A673 (cell line): ENCODE measurements around the gene LIN54. TPM values are rescaled to one million over a fixed set of nuclear protein-coding genes. Genes with fewer than 3 reads are reported as not detected.
"Not testable (repeated sequence)": the region's sequence is repeated elsewhere in the genome, so short reads cannot be mapped to it uniquely, and the experiment has no call there.

Experiments used
- BruUV-seq: library from RNA; stranded (reverse); fragments of 400-500 nt; replicated peaks from 2 replicates; lab custom pipeline; 2021; lab: Mats Ljungman, UMichigan
- CTCF ChIA-PET: fragments of 300-600 bp; sonication (Branson Sonifier 250); formaldehyde crosslinking; loops from one replicate; lab custom pipeline; 2022; ENCODE audit warnings: antibody characterized with exemption; lab: Charles Lee
- POLR2A ChIA-PET: fragments of 300-600 bp; sonication (Branson Sonifier 250); formaldehyde crosslinking; loops from one replicate; lab custom pipeline; 2022; ENCODE audit warnings: antibody characterized with exemption; ENCODE audit not compliant: low non-redundant PET; lab: Charles Lee
- DNase-seq: peaks from one replicate; pipeline ENCODE4 v3.0.0-alpha.2; 2015; ENCODE audit warnings: low spot score
- H3K27ac ChIP-seq: fragments of 200-600 bp; sonication (generic); 2 replicates; pipeline ENCODE4 v1.5.1; 2016; ENCODE audit warnings: mixed run types, low read depth, mild to moderate bottlenecking, mixed read lengths, antibody characterized with exemption, low read length; ENCODE audit not compliant: poor library complexity, severe bottlenecking
- H3K27me3 ChIP-seq: fragments of 200-600 bp; sonication (generic); replicated peaks from 2 replicates; pipeline ENCODE4 v1.6.1; 2017; ENCODE audit warnings: mixed run types, low read depth, mild to moderate bottlenecking, mixed read lengths, antibody characterized with exemption, low read length; ENCODE audit not compliant: insufficient read depth, poor library complexity
- H3K36me3 ChIP-seq: fragments of 200-600 bp; sonication (generic); 2 replicates; pipeline ENCODE4 v1.6.1; 2016; ENCODE audit warnings: mixed run types, mild to moderate bottlenecking, mixed read lengths, antibody characterized with exemption, low read length; ENCODE audit not compliant: insufficient read depth, poor library complexity, severe bottlenecking
- H3K4me1 ChIP-seq: fragments of 200-600 bp; sonication (generic); 2 replicates; pipeline ENCODE4 v1.6.1; 2017; ENCODE audit warnings: mixed run types, mild to moderate bottlenecking, mixed read lengths, antibody characterized with exemption, low read length; ENCODE audit not compliant: insufficient read depth, poor library complexity, severe bottlenecking
- H3K4me3 ChIP-seq: fragments of 200-600 bp; sonication (generic); 2 replicates; pipeline ENCODE4 v1.5.1; 2016; ENCODE audit warnings: low read depth, mixed run types, mild to moderate bottlenecking, mixed read lengths, low read length; ENCODE audit not compliant: poor library complexity, severe bottlenecking
- H3K9me3 ChIP-seq: fragments of 200-600 bp; sonication (generic); 2 replicates; pipeline ENCODE4 v1.6.1; 2016; ENCODE audit warnings: mixed run types, low read depth, mild to moderate bottlenecking, mixed read lengths, antibody characterized with exemption, low read length; ENCODE audit not compliant: poor library complexity, severe bottlenecking
- CTCF ChIP-seq: fragments of 300-800, 200-600 bp; sonication (generic); conservative IDR thresholded peaks from 2 replicates; pipeline ENCODE4 v1.5.1; 2017; ENCODE audit warnings: low read depth, mild to moderate bottlenecking, antibody characterized with exemption, low read length, moderate library complexity, mixed read lengths
- EZH2 ChIP-seq: fragments of 200-600 bp; sonication (generic); IDR thresholded peaks from 2 replicates; pipeline ENCODE4 v1.6.1; 2017; ENCODE audit warnings: borderline replicate concordance, low read depth, mild to moderate bottlenecking, mixed read lengths, antibody characterized with exemption, low read length; ENCODE audit not compliant: poor library complexity, severe bottlenecking
- intact Hi-C: fragments of 100-400 bp; cut with micrococcal nuclease; formaldehyde crosslinking; loops from one replicate; pipeline ENCODE4 v1.10.0; 2022; ENCODE audit not compliant: unreplicated experiment
- total RNA-seq: library from RNA; stranded (reverse); gene quantifications from 2 replicates; pipeline ENCODE4 v1.2.3, GENCODE V29; 2021

The LIN54 gene
- total RNA-seq, 1 experiment from 2014 or later: 16.0 TPM

DNA sequence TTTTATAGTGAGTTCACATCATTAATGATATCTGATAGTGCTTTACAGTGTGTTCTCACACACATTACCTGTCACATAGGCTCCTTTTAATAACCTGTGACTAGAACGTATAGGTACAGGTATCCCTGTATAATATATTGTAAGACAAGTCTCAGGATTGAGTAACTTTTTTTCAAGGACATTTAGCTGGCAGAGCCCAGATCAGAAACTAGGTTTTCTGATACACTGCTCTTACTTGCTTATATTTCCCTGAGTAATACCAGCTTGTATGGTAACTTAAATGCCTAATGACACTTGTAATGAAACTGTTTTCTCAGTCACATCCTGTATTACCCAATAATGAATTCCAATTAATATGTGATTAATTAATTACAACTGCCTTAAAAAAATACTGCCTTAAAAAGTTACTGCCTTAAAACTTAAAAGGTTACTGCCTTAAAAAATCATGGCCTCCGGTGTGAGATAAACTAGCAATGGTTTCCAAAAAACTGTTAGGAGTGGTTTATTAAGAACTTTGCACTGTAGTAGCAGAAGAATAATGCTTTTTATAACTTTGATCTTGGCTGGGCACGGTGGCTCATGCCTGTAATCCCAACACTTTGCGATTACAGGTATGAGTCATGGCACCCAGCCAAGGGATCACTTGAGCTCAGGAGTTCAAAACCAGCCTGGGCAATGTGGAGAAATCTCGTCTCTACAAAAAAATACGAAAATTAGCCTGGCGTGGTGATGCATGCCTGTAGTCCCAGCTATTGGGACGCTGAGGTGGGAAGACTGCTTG lies 36.3 kb upstream of the LIN54 start:
- DNase-seq: no peak
- H3K4me3 ChIP-seq: no peak overlapping the region
- no peaks in the 10 kb centered on the region for H3K9me3 ChIP-seq
- H3K27ac ChIP-seq: no peak overlapping the region
- ChIA-PET POLR2A (no interaction called here), CTCF (no interaction called here)
- intact Hi-C loops: no loop called here
- H3K4me1 ChIP-seq: no peaks in the 10 kb centered on the region
- no TSS peak for BruUV-seq
- H3K36me3 ChIP-seq: no peaks in the 10 kb centered on the region
- TF ChIP-seq CTCF (no peak), EZH2 (no peak)
- H3K27me3 ChIP-seq: no peaks in the 10 kb centered on the region

DNA sequence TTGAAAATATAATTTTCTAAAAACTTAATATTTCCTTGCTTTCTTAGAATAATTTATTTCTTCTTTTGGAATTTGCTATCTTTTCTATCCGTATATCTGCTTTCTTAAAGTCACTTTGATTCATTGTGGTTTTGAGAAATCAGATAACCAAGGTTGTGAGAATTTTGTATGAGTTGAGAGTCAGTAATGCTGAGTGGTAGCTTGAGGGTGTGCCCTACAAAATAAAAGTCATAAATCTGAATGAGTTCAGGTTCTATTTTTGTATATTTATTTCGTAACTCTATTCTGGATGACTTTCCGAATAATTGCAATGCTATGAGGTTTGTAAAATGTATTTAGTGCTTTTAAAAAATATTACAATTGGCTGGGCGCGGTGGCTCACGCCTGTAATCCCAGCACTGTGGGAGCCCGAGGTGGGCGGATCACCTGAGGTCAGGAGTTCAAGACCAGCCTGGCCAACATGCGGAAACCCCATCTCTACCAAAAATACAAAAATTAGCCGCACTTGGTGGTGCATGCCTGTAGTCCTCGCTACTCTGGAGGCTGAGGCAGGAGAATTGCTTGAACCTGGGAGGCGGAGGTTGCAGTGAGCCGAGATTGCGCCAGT lies 33.3 kb upstream of the LIN54 start:
- Histone ChIP-seq H3K9me3 (no peaks in the 10 kb centered on the region), H3K27ac (no peak overlapping the region), H3K4me3 (no peak overlapping the region), H3K36me3 (no peaks in the 10 kb centered on the region), H3K4me1 (no peaks in the 10 kb centered on the region), H3K27me3 (no peaks in the 10 kb centered on the region)
- no peak for TF ChIP-seq CTCF
- TF ChIP-seq EZH2: no peak
- POLR2A ChIA-PET: no interaction called here
- BruUV-seq: no TSS peak
- CTCF ChIA-PET: no interaction called here
- intact Hi-C loops: no loop called here
- no peak for DNase-seq

DNA sequence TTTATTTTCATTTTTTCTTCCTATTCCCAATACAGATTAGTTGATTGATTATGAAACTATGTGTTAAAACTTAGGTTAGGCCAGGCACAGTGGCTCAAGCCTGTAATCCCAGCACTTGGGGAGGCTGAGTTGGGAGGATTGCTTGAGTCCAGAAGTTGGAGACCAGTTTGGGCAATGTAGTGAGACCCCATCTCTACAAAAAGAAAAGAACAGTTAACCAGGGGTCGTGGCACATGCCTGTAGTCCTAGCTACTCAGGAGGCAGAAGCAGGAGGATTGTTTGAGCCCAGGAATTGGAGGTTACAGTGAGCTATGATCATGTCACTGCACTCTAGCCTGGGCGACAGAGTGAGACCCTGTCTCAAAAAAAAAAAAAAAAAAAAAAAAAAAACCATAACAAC lies 32.5 kb upstream of the LIN54 start:
- H3K4me1 ChIP-seq, POLR2A ChIA-PET, intact Hi-C loops, H3K27ac ChIP-seq, H3K9me3 ChIP-seq, H3K36me3 ChIP-seq, H3K27me3 ChIP-seq, CTCF ChIA-PET, BruUV-seq, H3K4me3 ChIP-seq, DNase-seq: not testable (repeated sequence)
